OCI-LY7 (cell line): Measurements from ENCODE around the gene MACF1.

Experiments used
- EZH2phosphoT487 ChIP-seq: fragments of 200-600 bp; sonication (generic); IDR thresholded peaks from 2 replicates; pipeline ENCODE4 v1.6.1; 2018; ENCODE audit warnings: low read depth, borderline replicate concordance, mild to moderate bottlenecking, mixed run types, antibody characterized with exemption, low read length, moderate library complexity, mixed read lengths
- TF ChIP-seq, protein P1 (sequence below): fragments of 200-600 bp; sonication (generic); conservative IDR thresholded peaks from 2 replicates; pipeline ENCODE4 v1.5.1; 2014; ENCODE audit warnings: mild to moderate bottlenecking, antibody characterized with exemption, low read length, moderate library complexity, mixed read lengths

DNA sequence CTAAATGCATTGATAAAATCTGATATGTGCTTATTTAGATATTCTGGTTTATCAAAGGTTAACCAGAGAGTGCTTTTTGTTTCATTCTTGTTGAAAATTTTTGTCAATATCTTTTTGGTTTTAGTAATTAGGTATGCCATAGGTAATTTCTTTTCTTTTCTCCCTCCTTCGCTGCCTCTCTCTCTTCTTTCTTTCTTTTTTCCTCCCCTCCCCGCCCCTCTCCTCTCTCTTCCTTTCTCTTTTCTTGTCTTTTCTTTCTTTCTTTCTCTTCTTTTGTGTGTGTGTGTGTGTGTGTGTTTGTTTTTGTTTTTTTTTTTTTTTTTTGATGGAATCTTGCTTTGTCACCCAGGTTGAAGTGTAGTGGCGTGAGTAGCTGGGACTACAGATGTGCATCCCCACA lies 14.4 kb upstream of the MACF1 start:
- TF ChIP-seq, protein P1, sequence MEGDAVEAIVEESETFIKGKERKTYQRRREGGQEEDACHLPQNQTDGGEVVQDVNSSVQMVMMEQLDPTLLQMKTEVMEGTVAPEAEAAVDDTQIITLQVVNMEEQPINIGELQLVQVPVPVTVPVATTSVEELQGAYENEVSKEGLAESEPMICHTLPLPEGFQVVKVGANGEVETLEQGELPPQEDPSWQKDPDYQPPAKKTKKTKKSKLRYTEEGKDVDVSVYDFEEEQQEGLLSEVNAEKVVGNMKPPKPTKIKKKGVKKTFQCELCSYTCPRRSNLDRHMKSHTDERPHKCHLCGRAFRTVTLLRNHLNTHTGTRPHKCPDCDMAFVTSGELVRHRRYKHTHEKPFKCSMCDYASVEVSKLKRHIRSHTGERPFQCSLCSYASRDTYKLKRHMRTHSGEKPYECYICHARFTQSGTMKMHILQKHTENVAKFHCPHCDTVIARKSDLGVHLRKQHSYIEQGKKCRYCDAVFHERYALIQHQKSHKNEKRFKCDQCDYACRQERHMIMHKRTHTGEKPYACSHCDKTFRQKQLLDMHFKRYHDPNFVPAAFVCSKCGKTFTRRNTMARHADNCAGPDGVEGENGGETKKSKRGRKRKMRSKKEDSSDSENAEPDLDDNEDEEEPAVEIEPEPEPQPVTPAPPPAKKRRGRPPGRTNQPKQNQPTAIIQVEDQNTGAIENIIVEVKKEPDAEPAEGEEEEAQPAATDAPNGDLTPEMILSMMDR = no peak
- TF ChIP-seq EZH2phosphoT487 = no peak
